Measurements from ENCODE around the gene SHISA9. TPM values are rescaled to one million over a fixed set of nuclear protein-coding genes. Genes with fewer than 3 reads are reported as not detected.

Gene SHISA9
- total RNA-seq, 4 donors from 2014 or later: 3.6 to 10.8 (median 4.6) TPM

GRCh38 chr16:12904329-12904671 is 2.9 kb downstream of the SHISA9 start:
- intact Hi-C loops (cut with DNase I): no loop called here
- TF ChIP-seq CTCF (IDR thresholded peaks at IDR 0.05) (no peak), EP300 (IDR thresholded peaks at IDR 0.05) (no peak), POLR2AphosphoS5 (IDR thresholded peaks at IDR 0.05) (no peak), POLR2A (IDR thresholded peaks at IDR 0.05; ENCODE audit: low read depth) (no peak)
- no peak for DNase-seq (ENCODE audit: extremely low spot score)
- Histone ChIP-seq H3K4me3 (peak overlapping the region in 2 of 4 donors; percentile 46 to 50), H3K9me3 (no peaks in the 10 kb centered on the region), H3K27me3 (peaks cover 0 to 87% (median 22%) of the 10 kb centered on the region in 4 donors), H3K4me1 (peaks cover 16 to 34% (median 30%) of the 10 kb centered on the region in 4 donors), H3K27ac (replicated peaks in 1 of 4) (no peak overlapping the region), H3K36me3 (no peaks in the 10 kb centered on the region)
- WGBS: 46% methylated on average over 7 of the region's 7 CpGs

DNA sequence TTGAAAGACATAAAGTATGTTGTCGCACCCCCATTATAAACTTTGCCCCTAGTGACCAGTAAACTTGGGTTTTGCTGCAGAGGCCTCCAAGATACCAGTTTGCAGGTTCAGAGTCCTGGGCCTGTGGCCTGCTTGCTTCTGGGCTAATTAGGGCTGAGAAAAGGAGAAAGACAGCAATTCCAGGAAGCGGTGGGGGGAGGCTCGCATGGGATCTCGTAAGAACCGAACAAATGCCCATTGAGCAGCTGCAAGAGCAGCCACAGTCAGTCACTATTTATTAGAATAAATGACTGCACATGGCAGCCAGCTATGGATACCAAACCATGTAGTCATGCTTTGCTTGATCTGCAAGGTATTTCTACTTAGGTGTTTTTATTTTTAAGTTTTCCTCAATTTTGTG is 4.9 kb downstream of the SHISA9 start:
- TF ChIP-seq POLR2AphosphoS5 (IDR thresholded peaks at IDR 0.05) (no peak), POLR2A (IDR thresholded peaks at IDR 0.05; ENCODE audit: low read depth) (no peak), EP300 (IDR thresholded peaks at IDR 0.05) (no peak), CTCF (IDR thresholded peaks at IDR 0.05) (no peak)
- Histone ChIP-seq H3K4me3 (no peak overlapping the region), H3K4me1 (peaks cover 16 to 28% (median 25%) of the 10 kb centered on the region in 4 donors), H3K9me3 (no peaks in the 10 kb centered on the region), H3K36me3 (no peaks in the 10 kb centered on the region), H3K27me3 (peaks cover 0 to 67% (median 18%) of the 10 kb centered on the region in 4 donors), H3K27ac (replicated peaks in 1 of 4) (no peak overlapping the region)
- peak; percentile 75 for DNase-seq (ENCODE audit: extremely low spot score)
- intact Hi-C loops (cut with DNase I): no loop called here
- WGBS: 81% methylated on average over 5 of the region's 5 CpGs

- Histone ChIP-seq H3K36me3 (no peaks in the 10 kb centered on the region), H3K4me3 (no peak overlapping the region), H3K9me3 (no peaks in the 10 kb centered on the region), H3K27ac (replicated peaks in 1 of 4) (no peak overlapping the region), H3K4me1 (peaks cover 15 to 21% (median 21%) of the 10 kb centered on the region in 4 donors), H3K27me3 (peaks cover 0 to 61% (median 18%) of the 10 kb centered on the region in 4 donors)
- DNase-seq (ENCODE audit: extremely low spot score): no peak
- intact Hi-C loops (cut with DNase I): no loop called here
- 73% methylated on average over 5 of the region's 5 CpGs for WGBS
- no peak for TF ChIP-seq POLR2AphosphoS5 (IDR thresholded peaks at IDR 0.05)
- TF ChIP-seq EP300 (IDR thresholded peaks at IDR 0.05): no peak
- no peak for TF ChIP-seq CTCF (IDR thresholded peaks at IDR 0.05)
- no peak for TF ChIP-seq POLR2A (IDR thresholded peaks at IDR 0.05; ENCODE audit: low read depth)
These were observed 5.5 kb downstream of the SHISA9 start for GRCh38 chr16:12906765-12907516.

DNA sequence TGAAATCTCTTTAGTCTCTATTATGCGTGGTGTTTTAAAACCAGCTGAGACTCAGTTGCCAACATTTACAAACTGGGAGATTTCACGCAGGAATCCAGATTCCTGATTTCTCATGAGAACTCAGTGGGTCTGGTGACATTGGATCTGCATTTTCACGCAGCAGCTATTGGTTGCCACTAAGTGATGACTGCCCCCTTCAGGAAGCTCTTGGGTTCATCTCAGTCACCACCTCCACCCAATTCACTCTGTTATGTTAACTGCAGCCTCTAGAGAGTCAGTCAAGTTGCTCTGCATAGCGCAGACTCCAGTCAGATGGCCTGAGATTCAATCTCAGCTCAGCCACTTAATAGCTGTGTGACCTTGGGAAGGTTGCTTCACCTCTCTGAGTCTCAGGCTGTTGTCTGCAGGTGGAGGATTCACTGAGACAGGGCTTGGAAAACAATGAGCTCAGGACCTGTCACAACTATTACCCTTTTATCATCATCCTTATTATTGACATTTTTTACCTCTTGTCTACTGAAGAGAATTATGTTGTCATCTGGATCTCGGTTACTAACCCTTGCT is 6.4 kb downstream of the SHISA9 start:
- WGBS: 43% methylated on average over 5 of the region's 5 CpGs
- no peak overlapping the region for H3K27ac ChIP-seq (replicated peaks in 1 of 4)
- no peak for DNase-seq (ENCODE audit: extremely low spot score)
- no peaks in the 10 kb centered on the region for H3K36me3 ChIP-seq
- peaks cover 0 to 56% (median 16%) of the 10 kb centered on the region in 4 donors for H3K27me3 ChIP-seq
- peaks cover 7 to 13% (median 13%) of the 10 kb centered on the region in 4 donors for H3K4me1 ChIP-seq
- H3K4me3 ChIP-seq: no peak overlapping the region
- no peaks in the 10 kb centered on the region for H3K9me3 ChIP-seq
- TF ChIP-seq EP300 (IDR thresholded peaks at IDR 0.05) (no peak), POLR2AphosphoS5 (IDR thresholded peaks at IDR 0.05) (no peak), POLR2A (IDR thresholded peaks at IDR 0.05; ENCODE audit: low read depth) (no peak), CTCF (IDR thresholded peaks at IDR 0.05) (no peak)
- intact Hi-C loops (cut with DNase I): no loop called here

All from esophagus muscularis mucosa (tissue), 4 donors.